ENCODE results near the gene GAS1.

Gene GAS1

GRCh38 chr9:86965636-86966395 lies 18.5 kb upstream of the GAS1 start:
- DNase-seq (ENCODE audit: low spot score): no peak

GRCh38 chr9:86962692-86963091 lies 15.4 kb upstream of the GAS1 start:
- no peak for DNase-seq (ENCODE audit: low spot score)

- no peak for DNase-seq (ENCODE audit: low spot score)
Measured at GRCh38 chr9:86960938-86961337, 13.6 kb upstream of the GAS1 start.

GRCh38 chr9:86958203-86958602 lies 10.9 kb upstream of the GAS1 start:
- DNase-seq (ENCODE audit: low spot score): no peak

- DNase-seq (ENCODE audit: low spot score): no peak
Measured at GRCh38 chr9:86955561-86955960, 8.3 kb upstream of the GAS1 start.

- DNase-seq (ENCODE audit: low spot score): no peak
Measured at GRCh38 chr9:86955042-86955441, 7.7 kb upstream of the GAS1 start.

GRCh38 chr9:86953181-86953580 lies 5.9 kb upstream of the GAS1 start:
- no peak for DNase-seq (ENCODE audit: low spot score)

GRCh38 chr9:86948074-86948929 lies 996 bp upstream of the GAS1 start:
- peak; percentile 64 for DNase-seq (ENCODE audit: low spot score)

GRCh38 chr9:86946201-86947145 lies 833 bp downstream of the GAS1 start:
- DNase-seq (ENCODE audit: low spot score): peak; percentile 65

GRCh38 chr9:86945728-86946200 lies 1.5 kb downstream of the GAS1 start:
- DNase-seq (ENCODE audit: low spot score): peak; percentile 24

GRCh38 chr9:86944796-86945727 lies 2.2 kb downstream of the GAS1 start:
- peak; percentile 8 for DNase-seq (ENCODE audit: low spot score)

- DNase-seq (ENCODE audit: low spot score): no peak
Measured at GRCh38 chr9:86943201-86944113, 3.8 kb downstream of the GAS1 start.

GRCh38 chr9:86942281-86943200 lies 4.8 kb downstream of the GAS1 start:
- no peak for DNase-seq (ENCODE audit: low spot score)

- no peak for DNase-seq (ENCODE audit: low spot score)
Measured at GRCh38 chr9:86941197-86941596, 6.1 kb downstream of the GAS1 start.

GRCh38 chr9:86940774-86941173 lies 6.5 kb downstream of the GAS1 start:
- no peak for DNase-seq (ENCODE audit: low spot score)

- DNase-seq (ENCODE audit: low spot score): no peak
Measured at GRCh38 chr9:86939891-86940290, 7.4 kb downstream of the GAS1 start.

GRCh38 chr9:86939321-86939720 lies 8.0 kb downstream of the GAS1 start:
- DNase-seq (ENCODE audit: low spot score): no peak

- DNase-seq (ENCODE audit: low spot score): no peak
Measured at GRCh38 chr9:86938780-86939179, 8.5 kb downstream of the GAS1 start.

- DNase-seq (ENCODE audit: low spot score): no peak
Measured at GRCh38 chr9:86926145-86926544, 21.2 kb downstream of the GAS1 start.
